Measurements from ENCODE around the gene GATAD2B.

GATAD2B gene

DNA sequence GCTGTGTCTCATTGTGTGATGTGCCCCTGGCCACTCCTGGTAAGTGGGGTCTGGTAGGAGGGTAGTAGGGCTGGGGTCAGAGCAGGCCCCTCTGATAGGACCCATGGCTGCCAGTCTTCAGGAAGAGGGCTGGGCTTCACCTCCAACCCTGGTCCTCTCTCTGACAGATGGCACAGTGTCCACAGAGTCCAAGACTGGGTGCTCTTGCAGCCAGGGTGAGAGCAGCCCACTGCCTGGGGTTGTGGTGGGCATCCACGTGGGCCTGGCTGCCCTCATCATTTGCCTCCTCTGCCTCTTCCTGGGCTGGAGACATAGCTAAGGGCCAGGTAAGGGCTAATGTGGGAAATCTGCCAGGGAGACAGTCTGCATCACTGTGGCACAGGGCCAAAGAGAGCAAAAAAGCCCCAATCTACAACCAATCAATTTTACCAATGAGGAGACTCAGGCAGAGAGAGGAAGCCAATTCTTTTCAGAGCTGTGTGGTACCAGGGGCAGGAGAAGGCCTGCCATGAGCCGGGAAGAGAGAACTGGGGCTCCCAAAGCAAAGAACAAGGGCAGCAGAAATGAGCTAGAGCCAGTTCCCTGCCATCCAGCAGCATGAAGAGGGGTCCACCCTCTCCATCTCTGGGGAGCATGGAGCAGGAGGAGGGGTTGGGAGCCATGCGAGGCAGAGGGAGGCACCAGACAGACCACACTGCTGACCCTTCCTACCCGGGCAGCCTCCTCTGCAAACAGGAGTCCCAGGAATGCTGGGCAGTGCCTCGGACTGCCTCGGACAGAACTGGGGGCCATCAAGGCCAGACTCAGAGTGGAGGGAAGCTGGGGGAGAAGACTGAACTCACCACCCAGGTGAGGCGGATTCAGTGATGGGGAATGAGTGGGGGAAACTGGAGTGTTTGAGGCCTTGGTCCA lies 120.7 kb downstream of the GATAD2B start:
- Histone ChIP-seq H3K27ac (ENCODE audit: poor library complexity, severe bottlenecking) (no peak overlapping the region), H3K4me1 (ENCODE audit: insufficient read depth, poor library complexity, severe bottlenecking) (peaks cover 6% of the 10 kb centered on the region)
- ATAC-seq (ENCODE audit: low read depth) = no peak

DNA sequence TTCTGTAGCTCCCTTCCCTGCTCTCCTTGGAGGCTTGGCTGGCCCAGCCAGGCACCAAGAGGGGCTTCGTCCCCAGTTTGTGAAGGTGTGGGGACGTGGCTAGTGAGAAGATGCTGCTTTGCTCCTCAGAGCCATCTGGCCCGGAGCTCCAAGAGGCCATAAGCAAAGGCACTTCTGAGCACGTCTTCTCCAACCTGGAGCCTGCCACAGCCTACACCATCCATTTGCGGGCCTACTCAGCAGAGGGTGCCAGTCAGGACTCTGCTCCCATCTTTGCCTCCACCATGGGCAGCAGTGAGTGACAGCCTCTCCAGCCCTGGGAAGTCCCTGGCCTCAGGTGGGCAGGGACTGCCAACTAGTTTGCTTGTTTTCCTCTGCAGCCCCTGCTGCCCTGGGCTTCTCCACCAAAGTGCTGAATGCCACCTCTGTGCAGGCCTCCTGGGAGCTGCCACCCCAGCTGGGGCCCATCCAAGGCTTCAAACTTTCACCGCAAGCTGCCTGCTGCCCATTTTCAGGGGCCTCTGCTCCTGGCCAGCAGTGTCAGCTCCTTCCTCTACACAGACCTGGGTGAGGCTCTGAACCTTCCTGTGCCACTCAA lies 121.6 kb downstream of the GATAD2B start:
- DNase-seq (ENCODE audit: low spot score) = no peak
- TF ChIP-seq, protein P1, sequence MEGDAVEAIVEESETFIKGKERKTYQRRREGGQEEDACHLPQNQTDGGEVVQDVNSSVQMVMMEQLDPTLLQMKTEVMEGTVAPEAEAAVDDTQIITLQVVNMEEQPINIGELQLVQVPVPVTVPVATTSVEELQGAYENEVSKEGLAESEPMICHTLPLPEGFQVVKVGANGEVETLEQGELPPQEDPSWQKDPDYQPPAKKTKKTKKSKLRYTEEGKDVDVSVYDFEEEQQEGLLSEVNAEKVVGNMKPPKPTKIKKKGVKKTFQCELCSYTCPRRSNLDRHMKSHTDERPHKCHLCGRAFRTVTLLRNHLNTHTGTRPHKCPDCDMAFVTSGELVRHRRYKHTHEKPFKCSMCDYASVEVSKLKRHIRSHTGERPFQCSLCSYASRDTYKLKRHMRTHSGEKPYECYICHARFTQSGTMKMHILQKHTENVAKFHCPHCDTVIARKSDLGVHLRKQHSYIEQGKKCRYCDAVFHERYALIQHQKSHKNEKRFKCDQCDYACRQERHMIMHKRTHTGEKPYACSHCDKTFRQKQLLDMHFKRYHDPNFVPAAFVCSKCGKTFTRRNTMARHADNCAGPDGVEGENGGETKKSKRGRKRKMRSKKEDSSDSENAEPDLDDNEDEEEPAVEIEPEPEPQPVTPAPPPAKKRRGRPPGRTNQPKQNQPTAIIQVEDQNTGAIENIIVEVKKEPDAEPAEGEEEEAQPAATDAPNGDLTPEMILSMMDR (IDR thresholded peaks at IDR 0.05; ENCODE audit: poor library complexity, severe bottlenecking) = no peak
- Histone ChIP-seq H3K27ac (ENCODE audit: poor library complexity, severe bottlenecking) (no peak overlapping the region), H3K9me3 (ENCODE audit: severe bottlenecking) (no peaks in the 10 kb centered on the region), H3K4me3 (ENCODE audit: severe bottlenecking) (no peak overlapping the region), H3K36me3 (ENCODE audit: low read depth) (no peaks in the 10 kb centered on the region), H3K27me3 (ENCODE audit: insufficient read depth, poor library complexity, severe bottlenecking) (no peaks in the 10 kb centered on the region), H3K4me1 (ENCODE audit: insufficient read depth, poor library complexity, severe bottlenecking) (peaks cover 6% of the 10 kb centered on the region)
- no peak for ATAC-seq (ENCODE audit: low read depth)

More for the DNA sequence above, 120.7 kb downstream of the GATAD2B start:
- TF ChIP-seq, protein P1 (IDR thresholded peaks at IDR 0.05; ENCODE audit: poor library complexity, severe bottlenecking) = no peak
- peak; percentile 33 for DNase-seq (ENCODE audit: low spot score)
- Histone ChIP-seq H3K9me3 (ENCODE audit: severe bottlenecking) (no peaks in the 10 kb centered on the region), H3K36me3 (ENCODE audit: low read depth) (no peaks in the 10 kb centered on the region), H3K4me3 (ENCODE audit: severe bottlenecking) (no peak overlapping the region), H3K27me3 (ENCODE audit: insufficient read depth, poor library complexity, severe bottlenecking) (no peaks in the 10 kb centered on the region)

DNA sequence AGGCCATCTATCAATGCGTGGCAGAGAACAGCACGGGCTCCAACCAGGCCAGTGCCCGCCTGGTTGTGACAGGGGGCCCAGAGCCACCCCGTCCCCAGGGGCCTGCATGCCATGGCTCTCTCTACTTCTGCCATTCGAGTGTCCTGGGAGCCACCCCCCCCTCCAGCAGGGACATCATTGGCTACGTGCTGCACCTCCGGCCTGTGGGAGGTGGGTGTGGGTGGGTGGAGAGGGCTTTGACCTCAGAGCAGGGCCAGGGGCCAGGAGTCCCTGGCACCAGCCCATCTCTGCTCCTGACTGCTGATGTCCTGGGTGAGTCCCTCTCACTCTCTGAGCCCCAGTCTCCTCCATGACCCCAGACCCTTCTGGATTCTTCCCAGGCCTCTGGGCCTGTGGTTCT lies 122.3 kb downstream of the GATAD2B start:
- no peak overlapping the region for H3K27ac ChIP-seq (ENCODE audit: poor library complexity, severe bottlenecking)
- ATAC-seq (ENCODE audit: low read depth) = no peak
- no peaks in the 10 kb centered on the region for H3K9me3 ChIP-seq (ENCODE audit: severe bottlenecking)

DNA sequence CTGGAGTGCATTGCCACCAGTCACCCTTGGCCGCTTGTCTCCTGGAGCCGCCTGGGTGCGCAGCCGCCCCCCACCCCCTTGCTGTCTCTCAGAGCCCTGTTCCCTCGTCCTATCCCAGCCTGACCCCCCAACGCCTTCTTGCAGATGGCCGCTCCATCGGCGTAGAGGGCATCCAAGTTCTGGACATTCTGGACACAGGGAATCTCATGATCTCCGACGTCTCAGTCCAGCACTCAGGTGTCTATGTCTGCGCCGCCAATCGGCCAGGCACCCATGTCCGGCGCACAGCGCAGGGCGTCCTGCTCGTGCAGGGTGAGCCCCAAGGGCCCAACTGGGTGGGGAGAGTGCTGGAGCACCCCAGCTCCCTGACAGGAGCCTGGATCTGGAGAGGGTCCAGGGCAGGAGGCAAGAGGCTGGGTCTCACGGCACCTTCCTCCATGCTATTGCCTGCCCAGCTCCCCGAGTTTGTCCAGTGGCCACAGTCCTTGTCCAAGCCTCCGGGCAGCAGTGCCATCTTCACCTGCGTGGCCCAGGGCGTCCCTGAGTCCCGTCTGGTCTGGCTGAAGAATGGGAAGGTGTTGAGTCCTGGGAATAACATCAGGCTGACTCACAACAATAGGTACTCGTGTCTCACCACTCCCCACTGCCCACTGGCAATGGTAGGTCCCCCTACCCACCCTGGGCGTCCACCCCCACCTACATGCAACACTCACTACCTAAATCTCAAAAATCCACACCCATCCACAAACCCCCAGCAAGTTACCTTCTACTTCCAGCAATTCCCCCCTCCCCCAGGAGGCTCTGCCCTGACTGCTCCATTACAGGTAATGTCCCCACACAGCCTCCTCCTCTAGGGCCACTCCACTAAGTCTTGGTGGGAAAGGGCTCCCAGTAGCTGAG lies 123.0 kb downstream of the GATAD2B start:
- no peak for ATAC-seq (ENCODE audit: low read depth)
- Histone ChIP-seq H3K4me3 (ENCODE audit: severe bottlenecking) (no peak overlapping the region), H3K9me3 (ENCODE audit: severe bottlenecking) (no peaks in the 10 kb centered on the region), H3K27ac (ENCODE audit: poor library complexity, severe bottlenecking) (no peak overlapping the region), H3K27me3 (ENCODE audit: insufficient read depth, poor library complexity, severe bottlenecking) (no peaks in the 10 kb centered on the region), H3K4me1 (ENCODE audit: insufficient read depth, poor library complexity, severe bottlenecking) (no peaks in the 10 kb centered on the region), H3K36me3 (ENCODE audit: low read depth) (no peaks in the 10 kb centered on the region)
- peak; percentile 45 for DNase-seq (ENCODE audit: low spot score)
- TF ChIP-seq, protein P1 (IDR thresholded peaks at IDR 0.05; ENCODE audit: poor library complexity, severe bottlenecking) = no peak

More for the DNA sequence above, 122.3 kb downstream of the GATAD2B start:
- TF ChIP-seq, protein P1 (IDR thresholded peaks at IDR 0.05; ENCODE audit: poor library complexity, severe bottlenecking) = no peak
- DNase-seq (ENCODE audit: low spot score) = peak; percentile 25
- Histone ChIP-seq H3K27me3 (ENCODE audit: insufficient read depth, poor library complexity, severe bottlenecking) (no peaks in the 10 kb centered on the region), H3K4me1 (ENCODE audit: insufficient read depth, poor library complexity, severe bottlenecking) (no peaks in the 10 kb centered on the region), H3K36me3 (ENCODE audit: low read depth) (no peaks in the 10 kb centered on the region), H3K4me3 (ENCODE audit: severe bottlenecking) (no peak overlapping the region)
